ENCODE results near the gene NEURL2.
"Not testable (repeated sequence)": the region's sequence is repeated elsewhere in the genome, so short reads cannot be mapped to it uniquely, and the experiment has no call there.

The NEURL2 gene

DNA sequence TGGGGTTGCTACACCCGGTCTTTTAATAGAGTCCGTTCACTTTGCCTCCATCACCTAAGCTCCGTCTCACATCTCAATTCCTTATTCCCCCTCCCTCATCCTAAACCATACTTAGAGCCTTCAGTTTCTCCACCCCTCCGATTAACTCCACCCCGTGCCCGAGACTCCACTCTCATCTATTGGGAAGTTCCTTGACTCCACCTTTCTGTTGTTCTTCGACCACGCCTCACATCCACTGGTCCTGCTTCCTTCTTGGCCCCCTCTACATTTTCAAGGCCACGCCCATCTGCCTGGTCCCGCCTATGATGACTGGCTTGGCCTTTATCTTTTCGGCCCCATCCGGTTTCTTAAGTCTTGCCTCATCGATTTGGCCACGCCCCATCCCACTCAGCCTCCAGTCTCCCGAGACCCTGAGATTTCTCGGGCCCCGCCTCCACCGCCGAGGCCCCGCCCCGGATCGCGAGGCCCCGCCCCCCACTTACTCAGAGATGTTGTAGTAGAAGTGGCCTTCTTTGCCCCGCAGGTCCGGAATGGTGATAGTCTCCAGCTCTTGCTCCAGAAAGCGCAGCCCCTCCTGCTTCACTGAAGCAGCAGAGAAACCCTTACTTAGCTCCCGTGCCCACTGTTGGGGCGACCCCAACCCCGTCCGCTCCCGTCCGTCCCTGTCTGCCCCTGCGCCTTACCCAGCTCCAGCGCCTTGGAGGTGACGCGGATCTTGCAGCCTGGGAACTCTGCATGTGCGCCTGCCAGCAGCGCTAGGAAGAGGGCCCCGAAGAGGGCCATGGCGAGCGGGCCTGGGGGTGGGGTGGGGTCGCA lies 19.9 kb upstream of the NEURL2 start:
- H3K4me1 ChIP-seq (ENCODE audit: insufficient read depth, low read length) = no peaks in the 10 kb centered on the region; the same call in 1 of the 2 replicates
- H3K9ac ChIP-seq (ENCODE audit: low read depth, low read length) = peak overlapping the region; percentile 73
- no peaks in the 10 kb centered on the region for H3K9me3 ChIP-seq (ENCODE audit: control insufficient read depth, insufficient read depth, low read length)
- peaks cover 3% of the 10 kb centered on the region for H3K36me3 ChIP-seq (ENCODE audit: insufficient read depth, low read length)

DNA sequence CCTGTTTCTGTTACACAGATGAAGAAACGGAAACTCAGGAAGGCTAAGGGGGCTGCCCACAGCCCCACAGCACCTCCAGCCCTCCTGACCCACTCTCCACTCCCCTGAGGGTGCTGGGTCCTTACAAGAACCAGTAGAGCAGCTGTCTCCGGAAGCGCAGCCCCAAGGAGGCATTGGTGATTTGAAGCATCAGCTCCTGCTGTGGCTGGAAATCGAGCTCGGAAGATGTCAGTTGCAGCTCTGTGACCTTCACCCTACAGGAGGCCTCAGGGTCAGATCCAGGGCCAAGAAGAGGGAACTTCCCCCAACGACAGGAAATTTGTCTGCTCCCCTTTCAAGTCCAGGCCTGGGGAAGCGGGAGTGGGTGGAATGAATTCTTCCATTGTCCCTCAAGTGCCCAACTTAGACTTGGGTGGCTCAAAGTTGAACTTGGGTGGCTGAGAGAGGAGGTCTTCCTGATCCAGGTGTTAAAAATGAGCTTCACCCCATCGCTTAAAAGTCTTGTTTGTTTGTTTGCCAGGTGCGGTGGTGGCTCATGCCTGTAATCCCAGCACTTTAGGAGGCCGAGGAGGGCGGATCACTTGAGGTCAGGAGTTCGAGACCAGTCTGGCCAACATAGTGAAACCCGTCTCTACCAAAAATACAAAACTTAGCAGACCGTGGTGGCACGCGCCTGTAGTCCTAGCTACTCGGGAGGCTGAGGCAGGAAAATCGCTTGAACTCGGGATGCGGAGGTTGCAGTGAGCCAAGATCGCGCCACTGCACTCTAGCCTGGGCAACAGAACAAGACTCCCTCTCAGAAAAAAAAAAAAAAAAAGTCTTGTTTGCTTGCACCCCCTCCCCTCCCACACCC lies 19.0 kb upstream of the NEURL2 start:
- H3K36me3 ChIP-seq (ENCODE audit: insufficient read depth, low read length) = peaks cover 5% of the 10 kb centered on the region
- no peaks in the 10 kb centered on the region for H3K9me3 ChIP-seq (ENCODE audit: control insufficient read depth, insufficient read depth, low read length)
- H3K4me1 ChIP-seq (ENCODE audit: insufficient read depth, low read length) = no peaks in the 10 kb centered on the region; the same call in 1 of the 2 replicates
- peak overlapping the region; percentile 32; the same call in 1 of the 2 replicates for H3K9ac ChIP-seq (ENCODE audit: low read depth, low read length)

DNA sequence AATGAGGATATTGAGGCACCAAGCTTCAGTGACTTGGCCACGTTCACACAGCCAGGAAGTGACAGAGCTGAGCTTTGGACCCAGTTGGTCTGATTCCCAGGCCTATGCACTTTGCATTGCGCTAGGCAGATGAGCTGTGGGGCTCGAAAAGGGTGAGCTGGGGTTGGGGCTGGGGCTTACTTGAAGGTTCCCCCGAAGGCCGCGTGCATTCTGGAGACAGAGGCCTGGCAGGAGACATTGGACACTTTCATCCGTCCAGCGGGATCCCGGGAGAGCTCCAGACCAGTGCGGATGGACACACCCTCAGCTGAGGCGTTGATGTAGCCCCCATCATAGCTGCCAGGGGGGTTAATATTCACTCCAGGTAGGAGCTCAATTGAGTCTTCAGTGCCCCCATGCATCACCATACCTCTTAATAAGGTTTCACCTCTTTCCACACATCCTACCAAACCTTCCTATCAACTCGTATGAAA lies 18.4 kb upstream of the NEURL2 start:
- Histone ChIP-seq H3K9ac (ENCODE audit: low read depth, low read length) (no peak overlapping the region), H3K9me3 (ENCODE audit: control insufficient read depth, insufficient read depth, low read length) (no peaks in the 10 kb centered on the region), H3K4me1 (ENCODE audit: insufficient read depth, low read length) (no peaks in the 10 kb centered on the region; the same call in 1 of the 2 replicates), H3K36me3 (ENCODE audit: insufficient read depth, low read length) (peaks cover 7% of the 10 kb centered on the region)

- Histone ChIP-seq H3K36me3 (ENCODE audit: insufficient read depth, low read length) (peaks cover 8% of the 10 kb centered on the region), H3K9ac (ENCODE audit: low read depth, low read length) (no peak overlapping the region), H3K4me1 (ENCODE audit: insufficient read depth, low read length) (no peaks in the 10 kb centered on the region; the same call in 1 of the 2 replicates), H3K9me3 (ENCODE audit: control insufficient read depth, insufficient read depth, low read length) (no peaks in the 10 kb centered on the region)
Measured at GRCh38 chr20:45908084-45908483, 17.1 kb upstream of the NEURL2 start.

DNA sequence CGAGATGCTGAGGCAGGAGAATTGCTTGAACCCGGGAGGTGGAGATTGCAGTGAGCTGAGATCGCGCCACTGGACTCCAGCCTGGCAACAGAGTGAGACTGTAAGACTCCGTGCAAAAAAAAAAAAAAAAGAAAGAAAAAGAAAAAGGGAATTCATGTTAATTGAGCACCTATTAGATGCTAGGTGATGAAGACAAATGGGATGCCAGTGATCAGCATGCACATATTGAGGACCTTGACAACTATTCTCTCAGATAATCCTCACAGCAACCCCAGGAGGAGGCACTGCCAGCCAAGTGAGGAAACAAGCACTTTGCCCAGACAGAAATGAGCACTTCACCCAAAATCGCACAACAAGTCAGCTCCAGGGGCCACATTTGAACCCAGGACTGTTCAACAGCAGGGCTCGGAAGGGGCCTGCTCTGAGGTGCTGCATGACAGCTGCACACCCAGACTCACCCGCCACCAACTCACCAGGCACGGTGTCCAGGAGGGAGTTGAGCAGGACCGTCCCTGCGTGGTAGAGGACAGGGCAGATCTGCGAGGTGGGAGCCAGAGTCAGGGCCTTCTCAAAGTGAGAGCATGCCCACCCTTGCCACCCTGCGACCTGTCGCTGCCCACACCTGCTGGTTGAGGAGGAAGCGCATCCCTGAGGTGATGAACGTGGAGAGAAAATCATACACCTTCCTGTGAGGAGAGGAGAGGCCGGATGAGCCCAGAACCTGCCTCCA lies 16.4 kb upstream of the NEURL2 start:
- Histone ChIP-seq H3K9ac (ENCODE audit: low read depth, low read length) (no peak overlapping the region), H3K4me1 (ENCODE audit: insufficient read depth, low read length) (no peaks in the 10 kb centered on the region; the same call in 1 of the 2 replicates), H3K36me3 (ENCODE audit: insufficient read depth, low read length) (peaks cover 8% of the 10 kb centered on the region), H3K9me3 (ENCODE audit: control insufficient read depth, insufficient read depth, low read length) (no peaks in the 10 kb centered on the region)

GRCh38 chr20:45905505-45906079 lies 14.6 kb upstream of the NEURL2 start:
- no peak overlapping the region for H3K9ac ChIP-seq (ENCODE audit: low read depth, low read length)
- no peaks in the 10 kb centered on the region for H3K9me3 ChIP-seq (ENCODE audit: control insufficient read depth, insufficient read depth, low read length)
- peaks cover 13% of the 10 kb centered on the region for H3K36me3 ChIP-seq (ENCODE audit: insufficient read depth, low read length)

DNA sequence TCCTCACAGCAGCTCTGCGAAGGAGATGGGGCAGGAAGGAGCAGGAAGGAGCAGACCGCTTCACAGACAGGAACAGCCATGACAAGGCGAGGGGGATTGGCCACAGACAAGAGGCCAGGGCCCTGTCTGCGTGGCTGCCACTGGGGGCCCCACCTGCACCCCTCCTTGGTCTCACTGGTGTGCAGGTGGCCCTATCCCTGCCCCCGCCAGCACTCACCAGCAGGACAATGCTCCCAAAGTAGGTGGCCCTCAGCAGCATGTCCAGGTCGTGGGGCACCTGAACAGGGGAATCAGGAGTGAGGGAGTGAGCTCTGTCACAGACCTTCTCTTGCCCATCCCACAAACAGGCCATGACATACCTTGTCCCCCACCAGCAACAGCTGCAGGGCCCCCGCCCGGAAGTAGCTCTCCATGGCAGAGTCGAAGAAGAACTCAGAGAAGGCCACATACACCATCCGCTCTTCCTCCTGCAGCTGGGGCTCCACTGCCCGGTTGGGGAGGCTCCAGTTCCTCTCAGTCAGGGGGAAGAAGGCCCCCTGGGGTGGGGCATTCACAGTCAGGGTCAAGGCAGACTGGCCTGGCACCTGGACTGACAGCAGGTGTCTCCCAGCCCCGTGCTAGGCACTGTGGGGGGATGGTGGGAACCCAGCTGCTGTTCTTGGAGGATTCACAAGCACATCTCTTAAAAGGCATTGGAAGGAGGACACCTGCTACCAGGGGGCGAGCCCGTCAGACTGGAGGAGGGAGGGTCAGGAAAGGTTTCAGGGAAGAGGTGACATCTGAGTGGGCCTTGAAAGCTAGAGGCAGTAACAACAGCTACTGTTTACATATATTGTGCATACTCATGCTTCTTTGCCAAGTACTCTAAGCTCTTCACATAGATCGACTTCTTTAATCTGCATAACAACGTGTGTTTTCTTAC lies 13.8 kb upstream of the NEURL2 start:
- Histone ChIP-seq H3K4me1 (ENCODE audit: insufficient read depth, low read length) (no peaks in the 10 kb centered on the region), H3K36me3 (ENCODE audit: insufficient read depth, low read length) (peaks cover 15% of the 10 kb centered on the region), H3K9me3 (ENCODE audit: control insufficient read depth, insufficient read depth, low read length) (no peaks in the 10 kb centered on the region), H3K9ac (ENCODE audit: low read depth, low read length) (no peak overlapping the region)

More at GRCh38 chr20:45905505-45906079, 14.6 kb upstream of the NEURL2 start:
- H3K4me1 ChIP-seq (ENCODE audit: insufficient read depth, low read length) = no peaks in the 10 kb centered on the region; the same call in 1 of the 2 replicates

DNA sequence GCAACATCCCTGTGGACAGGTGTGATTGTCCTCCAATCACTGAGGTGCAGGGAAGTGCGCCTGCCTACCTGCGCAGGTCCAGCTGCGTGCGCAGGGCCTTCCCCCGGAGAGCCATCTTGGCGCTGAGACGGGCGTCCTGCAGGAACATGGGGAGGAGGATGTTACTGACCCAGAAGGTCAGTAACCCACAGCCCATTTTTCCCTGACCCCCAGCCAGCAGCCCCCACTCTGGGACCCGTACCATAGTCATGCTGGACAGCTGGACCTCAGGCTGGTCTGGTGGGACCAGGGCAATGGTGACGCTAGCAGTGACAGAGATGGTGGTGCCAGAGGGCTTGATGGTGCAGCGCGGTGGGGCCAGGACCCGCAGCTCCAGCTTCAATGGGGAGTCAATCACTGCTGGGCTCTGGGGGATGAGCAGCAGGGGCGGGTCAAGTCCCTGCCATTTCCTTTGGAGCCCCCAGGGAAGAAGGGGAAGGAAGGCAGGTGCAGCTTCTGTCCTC lies 11.2 kb upstream of the NEURL2 start:
- Histone ChIP-seq H3K9me3 (ENCODE audit: control insufficient read depth, insufficient read depth, low read length) (no peaks in the 10 kb centered on the region), H3K36me3 (ENCODE audit: insufficient read depth, low read length) (peaks cover 12% of the 10 kb centered on the region; the same call in 1 of the 2 replicates), H3K9ac (ENCODE audit: low read depth, low read length) (no peak overlapping the region), H3K4me1 (ENCODE audit: insufficient read depth, low read length) (no peaks in the 10 kb centered on the region)

DNA sequence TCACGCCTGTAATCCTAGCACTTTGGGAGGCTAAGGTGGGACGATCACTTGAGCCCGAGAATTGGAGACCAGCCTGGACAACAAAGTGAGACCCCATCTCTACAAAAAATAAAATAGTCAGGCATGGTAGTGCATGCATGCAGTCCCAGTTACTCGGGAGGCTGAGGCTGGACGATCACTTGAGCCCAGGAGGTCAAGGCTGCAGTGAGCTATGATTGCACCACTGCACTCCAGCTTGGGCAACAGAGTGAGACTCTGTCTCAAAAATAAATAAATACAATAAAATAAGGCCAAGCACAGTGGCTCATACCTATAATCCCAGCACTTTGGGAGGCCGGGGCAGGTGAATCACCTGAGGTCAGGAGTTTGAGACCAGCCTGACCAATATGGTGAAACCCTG lies 10.3 kb upstream of the NEURL2 start:
- peaks cover 12% of the 10 kb centered on the region; the same call in 1 of the 2 replicates for H3K36me3 ChIP-seq (ENCODE audit: insufficient read depth, low read length)
- not testable (repeated sequence) for H3K9me3 ChIP-seq (ENCODE audit: control insufficient read depth, insufficient read depth, low read length); H3K4me1 ChIP-seq (ENCODE audit: insufficient read depth, low read length); H3K9ac ChIP-seq (ENCODE audit: low read depth, low read length)

- Histone ChIP-seq H3K9me3 (ENCODE audit: control insufficient read depth, insufficient read depth, low read length) (no peaks in the 10 kb centered on the region), H3K9ac (ENCODE audit: low read depth, low read length) (no peak overlapping the region), H3K4me1 (ENCODE audit: insufficient read depth, low read length) (no peaks in the 10 kb centered on the region), H3K36me3 (ENCODE audit: insufficient read depth, low read length) (0 out of 2 replicates have a peak, but pooled peaks cover 8% of the 10 kb centered on the region)
Measured at GRCh38 chr20:45899046-45899835, 8.2 kb upstream of the NEURL2 start.

DNA sequence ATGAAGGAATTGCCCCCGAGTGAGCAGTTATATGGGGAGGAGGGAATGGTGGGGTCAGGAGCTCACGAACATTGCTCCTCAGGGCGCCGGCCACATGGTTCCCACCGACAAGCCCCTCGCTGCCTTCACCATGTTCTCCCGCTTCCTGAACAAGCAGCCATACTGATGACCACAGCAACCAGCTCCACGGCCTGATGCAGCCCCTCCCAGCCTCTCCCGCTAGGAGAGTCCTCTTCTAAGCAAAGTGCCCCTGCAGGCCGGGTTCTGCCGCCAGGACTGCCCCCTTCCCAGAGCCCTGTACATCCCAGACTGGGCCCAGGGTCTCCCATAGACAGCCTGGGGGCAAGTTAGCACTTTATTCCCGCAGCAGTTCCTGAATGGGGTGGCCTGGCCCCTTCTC lies 7.3 kb upstream of the NEURL2 start:
- Histone ChIP-seq H3K9ac (ENCODE audit: low read depth, low read length) (no peak overlapping the region), H3K9me3 (ENCODE audit: control insufficient read depth, insufficient read depth, low read length) (no peaks in the 10 kb centered on the region), H3K4me1 (ENCODE audit: insufficient read depth, low read length) (no peaks in the 10 kb centered on the region), H3K36me3 (ENCODE audit: insufficient read depth, low read length) (peaks cover 11% of the 10 kb centered on the region; the same call in 1 of the 2 replicates)

DNA sequence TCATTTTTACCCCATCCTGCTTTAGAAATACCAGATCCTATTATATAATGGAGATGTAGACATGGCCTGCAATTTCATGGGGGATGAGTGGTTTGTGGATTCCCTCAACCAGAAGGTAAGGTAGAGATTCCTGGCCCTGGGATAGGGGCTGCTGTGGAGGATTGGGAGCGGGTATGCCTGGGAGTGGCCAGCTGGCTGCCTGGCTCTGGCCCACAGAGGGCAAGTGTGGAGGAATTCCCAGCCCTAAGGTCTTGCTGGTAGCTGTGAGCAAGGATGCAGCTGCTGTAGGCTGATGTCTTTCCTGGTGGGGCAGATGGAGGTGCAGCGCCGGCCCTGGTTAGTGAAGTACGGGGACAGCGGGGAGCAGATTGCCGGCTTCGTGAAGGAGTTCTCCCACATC lies 6.7 kb upstream of the NEURL2 start:
- Histone ChIP-seq H3K36me3 (ENCODE audit: insufficient read depth, low read length) (peaks cover 11% of the 10 kb centered on the region; the same call in 1 of the 2 replicates), H3K9ac (ENCODE audit: low read depth, low read length) (no peak overlapping the region)

More for the DNA sequence above, 6.7 kb upstream of the NEURL2 start:
- Histone ChIP-seq H3K4me1 (ENCODE audit: insufficient read depth, low read length) (no peaks in the 10 kb centered on the region), H3K9me3 (ENCODE audit: control insufficient read depth, insufficient read depth, low read length) (no peaks in the 10 kb centered on the region)
